GM10266 (cell line): ENCODE data around the gene ARHGAP5.

Experiments used
- DNase-seq: peaks from one replicate; pipeline ENCODE4 v3.0.0; 2012; ENCODE audit errors: extremely low spot score
- CTCF ChIP-seq: IDR thresholded peaks from 2 replicates; pipeline ENCODE4 v1.5.1; 2012; ENCODE audit warnings: mild to moderate bottlenecking, low read depth; ENCODE audit not compliant: control insufficient read depth, insufficient read depth; ENCODE audit errors: missing control alignments

The ARHGAP5 gene

GRCh38 chr14:32206552-32206951, 129.4 kb downstream of the ARHGAP5 start:
- DNase-seq: no peak
- TF ChIP-seq CTCF: no peak

- DNase-seq: no peak
- no peak for TF ChIP-seq CTCF
Observed at GRCh38 chr14:32208490-32208889, 131.4 kb downstream of the ARHGAP5 start.
